ENCODE measurements around the gene IFT43.
"Not testable (repeated sequence)": the region's sequence is repeated elsewhere in the genome, so short reads cannot be mapped to it uniquely, and the experiment has no call there.

IFT43 gene

GRCh38 chr14:75981426-75982265 lies 3.9 kb upstream of the IFT43 start, which contains the start of gene TGFB3:
Gene TGFB3 (minus strand): TSS chr14:75981995. CDS start chr14:75980893, 1,102 bp downstream.
- DNase-seq = peak; percentile 72 to 78

- DNase-seq = peak; percentile 80 to 85
Measured at GRCh38 chr14:75982266-75983018, 3.1 kb upstream of the IFT43 start.

DNA sequence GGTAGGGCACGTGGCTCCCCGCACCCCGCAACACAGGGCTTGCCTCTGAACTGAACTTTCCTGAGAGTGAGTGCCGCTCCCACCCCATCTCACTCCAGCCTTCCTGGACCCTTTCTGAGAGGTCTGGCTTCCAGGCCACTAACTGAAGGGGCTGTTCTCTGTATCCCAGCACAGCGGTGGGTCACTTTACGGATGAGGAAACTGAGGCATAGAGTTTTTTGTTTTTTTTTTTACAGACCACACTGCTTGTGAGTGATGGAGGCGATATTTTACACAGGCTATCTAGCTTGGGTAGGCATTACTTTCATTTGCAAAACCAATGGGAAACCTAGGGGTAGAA lies 2.6 kb upstream of the IFT43 start:
- no peak for DNase-seq

DNA sequence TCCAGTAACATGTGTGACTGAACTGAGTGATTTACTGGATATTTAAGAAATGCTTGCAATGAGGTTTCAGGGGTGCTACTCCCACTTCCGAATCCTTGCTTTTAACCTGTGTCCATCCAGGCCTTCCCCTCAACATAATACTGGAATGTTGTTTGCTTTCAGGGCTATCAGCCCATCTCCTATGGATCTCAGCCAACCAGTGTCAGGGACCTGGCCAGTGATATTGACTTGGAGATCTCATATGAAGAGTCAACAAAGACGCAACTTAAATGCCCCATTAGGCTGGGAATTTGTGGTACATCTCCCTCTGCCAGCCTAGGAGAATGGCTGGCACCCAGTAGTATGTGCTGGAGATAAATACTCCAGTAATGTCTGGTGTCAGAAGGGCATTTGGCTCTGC lies 889 bp upstream of the IFT43 start:
- DNase-seq = no peak

GRCh38 chr14:75986439-75986765 lies 839 bp downstream of the IFT43 start:
- no peak for DNase-seq

- DNase-seq = no peak
Measured at GRCh38 chr14:75987201-75987970, 1.8 kb downstream of the IFT43 start.

- no peak for DNase-seq
Measured at GRCh38 chr14:75989134-75989533, 3.6 kb downstream of the IFT43 start.

DNA sequence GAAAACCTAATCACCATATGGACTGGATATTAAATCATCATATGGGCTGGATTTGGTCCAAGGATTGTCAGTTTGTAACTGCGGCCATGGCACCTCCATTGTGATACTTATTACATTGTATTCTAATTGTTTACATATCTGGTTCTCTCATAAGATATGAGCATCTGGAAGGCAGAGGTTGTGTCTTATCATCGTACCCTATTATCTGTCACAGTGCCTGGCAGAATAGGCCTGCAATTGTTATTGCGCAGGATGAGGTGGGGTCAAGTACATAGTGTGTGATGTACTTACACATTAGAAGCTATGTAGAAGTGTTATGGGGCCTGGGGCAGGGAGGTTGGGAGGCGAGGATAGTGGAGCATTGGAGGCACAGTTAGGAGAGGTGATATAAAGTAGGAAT lies 4.7 kb downstream of the IFT43 start:
- no peak for DNase-seq

DNA sequence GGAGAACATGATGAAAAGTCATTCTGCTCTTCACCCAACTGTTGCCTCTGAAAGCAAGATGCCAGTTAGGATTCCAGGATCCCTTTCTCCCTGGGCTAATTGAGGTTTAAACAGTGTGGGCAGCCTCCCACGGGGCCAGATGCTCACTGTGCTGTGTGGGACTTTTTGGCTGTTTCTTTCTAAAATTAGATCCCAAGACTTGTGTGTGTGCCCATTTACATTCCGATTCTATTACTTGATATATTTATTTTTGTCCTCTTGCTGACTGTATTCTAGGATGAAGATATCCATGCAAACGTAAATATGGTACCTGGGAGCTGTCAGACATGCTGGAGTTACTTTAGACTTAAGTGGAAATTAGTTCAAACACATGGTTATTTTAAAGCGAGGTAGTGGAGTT lies 6.2 kb downstream of the IFT43 start:
- no peak for DNase-seq

DNA sequence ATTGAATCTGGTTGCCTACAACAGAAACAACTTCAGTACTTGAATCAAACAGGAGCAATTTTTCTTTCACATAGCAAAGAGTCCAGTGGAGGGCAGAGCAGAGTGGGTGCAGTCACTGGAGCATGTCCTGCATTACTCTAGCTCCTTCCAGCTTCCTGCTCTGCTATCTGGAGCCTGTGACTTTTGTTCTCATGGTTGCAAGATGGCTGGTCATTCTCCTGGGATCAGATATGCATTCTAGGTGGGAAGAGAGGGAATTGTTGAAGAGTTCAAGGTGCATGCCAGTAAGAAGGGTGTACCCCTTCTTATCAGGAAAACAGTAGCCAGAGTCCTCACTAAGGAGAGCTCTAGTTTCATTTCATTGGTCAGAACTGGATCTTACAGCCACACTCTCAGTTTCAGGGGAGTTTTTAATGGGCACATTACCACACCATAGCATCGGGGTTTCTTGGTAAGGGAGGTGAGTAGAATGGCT lies 8.0 kb downstream of the IFT43 start:
- no peak for DNase-seq

- no peak for DNase-seq
Measured at GRCh38 chr14:75995372-75996041, 9.9 kb downstream of the IFT43 start.

DNA sequence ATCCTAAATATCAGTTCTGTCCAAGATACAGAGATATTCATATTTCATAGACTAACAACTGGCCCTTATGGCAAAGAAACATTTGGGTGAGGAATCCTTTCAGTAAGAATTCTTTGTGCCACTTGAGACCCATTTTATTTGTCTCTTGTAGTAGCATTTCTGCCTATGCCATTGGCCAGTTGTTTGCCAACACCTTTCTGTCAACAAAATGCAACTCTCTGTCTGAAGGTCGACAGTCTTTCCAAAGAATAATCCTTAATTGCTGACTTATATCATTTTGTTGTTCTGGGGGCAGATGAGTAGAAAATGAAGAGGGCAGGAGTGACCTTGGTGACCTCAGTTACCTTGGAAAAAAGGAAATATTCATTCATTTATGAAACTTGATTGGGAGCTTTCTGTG lies 10.9 kb downstream of the IFT43 start:
- no peak for DNase-seq

DNA sequence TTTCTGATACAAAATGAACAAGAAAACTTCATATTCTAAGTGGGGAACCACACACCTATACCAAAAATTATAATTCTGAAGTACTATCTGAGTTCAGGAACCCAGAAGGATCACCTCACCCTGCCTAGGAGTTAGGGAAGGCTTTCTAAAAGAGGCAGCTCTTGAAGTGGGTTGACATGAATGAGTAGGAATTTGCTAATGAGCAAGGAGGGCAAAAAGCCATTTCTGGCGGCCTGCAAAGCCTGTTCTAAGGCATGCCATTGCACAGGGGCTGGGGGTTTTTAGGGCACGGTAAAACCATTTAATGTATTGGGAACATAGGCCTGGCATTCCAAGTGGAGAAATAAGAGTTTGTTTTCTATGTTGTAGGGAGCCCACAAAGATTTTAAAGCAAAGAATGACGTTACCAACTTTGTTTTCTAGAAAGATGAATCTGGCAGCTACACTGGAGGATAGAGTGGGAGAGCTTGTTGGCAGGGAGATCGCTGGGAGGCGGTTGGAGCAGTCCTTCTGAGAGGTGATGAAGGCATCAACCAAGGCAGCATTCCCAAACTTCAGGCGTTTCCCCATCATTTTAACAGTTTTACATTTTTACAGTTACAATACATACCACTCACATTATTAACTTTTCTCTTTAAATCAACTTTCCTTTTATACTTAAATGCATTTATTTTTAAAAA lies 14.1 kb downstream of the IFT43 start:
- DNase-seq = no peak

DNA sequence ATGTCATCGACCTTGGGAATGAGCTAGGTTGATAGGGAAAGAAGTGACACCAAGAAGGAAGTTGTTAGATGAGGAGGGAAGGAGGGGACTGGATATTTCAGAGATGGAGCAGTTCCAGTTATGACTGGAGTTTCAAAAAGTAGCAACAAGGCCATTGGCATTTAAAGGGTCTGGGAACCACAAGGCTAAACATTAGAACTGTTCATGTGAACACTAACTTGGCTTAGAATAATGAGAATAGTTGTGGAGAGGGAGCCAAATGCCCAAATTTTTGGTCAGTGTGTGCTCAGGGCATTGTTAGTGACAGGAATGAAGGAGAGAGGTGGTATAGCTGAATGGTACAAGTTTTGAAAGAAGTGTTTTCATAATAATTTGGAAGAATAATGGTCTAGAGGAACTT lies 16.8 kb downstream of the IFT43 start:
- no peak for DNase-seq

DNA sequence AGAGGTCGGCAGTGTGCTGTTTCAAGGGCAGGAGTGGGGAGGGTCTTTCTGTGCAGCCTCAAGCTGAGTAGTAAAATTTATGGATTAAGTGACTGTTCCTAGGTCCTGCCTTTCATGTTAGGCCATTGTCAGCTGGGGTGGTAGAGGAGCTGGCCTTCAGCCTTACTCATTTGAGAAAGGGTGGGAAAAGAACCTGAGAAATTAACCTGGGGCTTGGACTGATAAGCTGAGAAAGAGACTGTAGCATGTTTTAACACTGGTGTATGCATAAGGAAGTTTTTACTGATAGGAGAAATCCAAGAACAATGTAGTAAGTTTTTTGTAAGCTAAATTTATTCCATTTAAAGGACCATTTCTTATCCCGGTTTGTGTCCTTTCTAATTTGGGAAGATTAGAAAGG lies 20.7 kb downstream of the IFT43 start:
- DNase-seq = no peak

GRCh38 chr14:76007379-76007778 lies 21.8 kb downstream of the IFT43 start:
- no peak for DNase-seq

DNA sequence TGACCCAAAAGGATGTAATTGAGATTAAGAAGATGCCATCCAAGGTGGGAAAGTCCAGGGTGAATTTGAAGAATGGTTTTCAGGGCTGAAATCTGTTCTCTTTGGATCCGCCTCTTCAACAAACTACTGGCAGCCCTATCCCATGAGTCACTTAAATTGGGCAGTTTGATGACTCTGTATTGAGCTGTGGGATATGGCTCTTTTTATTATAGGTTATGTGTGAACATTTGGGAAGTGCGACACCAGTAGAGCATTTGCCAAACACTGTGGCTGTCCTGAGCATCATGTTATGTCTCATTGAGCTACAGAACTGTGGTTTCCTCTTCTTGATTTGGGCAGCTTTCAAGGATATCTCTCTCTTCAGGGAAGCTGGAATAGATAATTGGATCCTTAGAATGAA lies 22.3 kb downstream of the IFT43 start:
- DNase-seq = no peak

GRCh38 chr14:76009627-76010026 lies 24.1 kb downstream of the IFT43 start:
- DNase-seq = not testable (repeated sequence)

- no peak for DNase-seq
Measured at GRCh38 chr14:76011930-76012329, 26.4 kb downstream of the IFT43 start.

- no peak for DNase-seq
Measured at GRCh38 chr14:76012354-76012753, 26.8 kb downstream of the IFT43 start.

DNA sequence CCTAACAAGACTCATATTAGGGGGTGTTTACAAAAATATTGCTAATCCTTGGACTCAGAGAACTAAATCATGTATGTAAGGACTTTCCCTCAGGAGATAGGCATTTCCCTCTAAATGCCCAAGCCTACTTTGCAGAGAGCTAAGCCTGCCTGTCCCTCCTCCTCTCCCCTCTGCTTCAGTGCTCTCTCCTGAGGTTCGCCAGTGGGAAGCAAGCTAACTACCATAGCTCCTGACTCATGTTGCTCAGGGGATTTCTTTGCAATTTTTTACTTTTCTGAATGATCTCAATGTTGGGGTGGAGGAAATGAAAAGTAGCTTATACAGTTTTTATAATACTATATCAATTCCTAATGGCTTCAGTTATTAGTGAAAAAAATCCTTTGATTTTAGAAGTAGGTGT lies 29.6 kb downstream of the IFT43 start:
- no peak for DNase-seq

- no peak for DNase-seq
Measured at GRCh38 chr14:76015668-76016067, 30.1 kb downstream of the IFT43 start.

Data from hippocampal formation (tissue), 2 donors.